Measurements from ENCODE around the gene SCML2.
A peak's percentile ranks its signal among the peaks of the same experiment; 100 is the strongest.
"Not testable (repeated sequence)": the region's sequence is repeated elsewhere in the genome, so short reads cannot be mapped to it uniquely, and the experiment has no call there.

Gene SCML2

DNA sequence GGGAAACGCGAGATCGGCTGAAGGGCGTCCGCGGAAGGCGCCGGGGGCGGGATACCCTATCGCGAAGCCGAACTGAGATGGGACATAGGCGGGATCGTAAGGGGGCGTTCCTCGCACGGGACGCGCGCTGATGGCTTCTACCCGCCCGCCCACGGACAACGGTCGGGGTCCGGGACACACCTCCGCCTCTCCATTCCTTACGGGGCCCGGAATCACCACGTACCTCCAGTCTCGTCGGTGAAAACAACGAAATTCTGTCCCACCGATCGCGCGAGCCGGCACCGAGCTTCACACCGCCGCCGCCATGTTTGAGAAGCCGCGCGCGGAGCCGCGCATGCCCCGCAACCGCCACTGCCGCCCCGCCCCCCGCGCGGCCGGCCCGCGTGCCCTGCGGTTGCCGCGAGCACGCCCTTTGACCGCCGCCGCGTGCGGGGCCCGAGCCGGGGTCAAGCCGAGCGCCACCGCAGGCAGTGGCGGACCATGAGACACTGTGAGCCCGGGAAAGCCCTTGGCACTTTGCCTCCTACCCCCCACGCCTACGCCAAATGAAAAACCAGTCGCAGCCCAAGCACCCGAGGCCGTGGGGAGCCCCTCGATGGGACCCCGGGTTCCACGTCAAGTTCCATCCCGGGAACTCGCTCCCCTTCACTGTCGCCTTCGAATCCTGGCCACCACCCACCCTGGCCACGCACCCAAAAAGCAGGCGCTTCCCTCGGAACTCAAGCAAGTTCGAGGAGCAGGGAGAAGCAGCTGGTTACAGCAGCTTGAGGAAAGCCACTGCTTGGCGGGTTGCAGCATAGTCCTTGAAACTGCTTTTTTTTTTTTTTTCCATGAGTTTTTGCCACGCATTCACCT, at the start of gene SCML2:
Gene SCML2 (minus strand): TSS at position 320 of the 855 bp plus-strand sequence. CDS start 20,617 bp downstream, outside the sequence.
- H3K4me1 ChIP-seq (ENCODE audit: insufficient read depth, insufficient read length) = no peaks in the 10 kb centered on the region
- H3K27me3 ChIP-seq (ENCODE audit: insufficient read depth, insufficient read length) = peaks cover 11% of the 10 kb centered on the region
- DNase-seq (ENCODE audit: low read depth, low spot score) = peak; percentile 6
- peak within 1 kb of the TSS; percentile 69 for H3K4me3 ChIP-seq (ENCODE audit: insufficient read length, low read depth)
- no peaks in the 10 kb centered on the region for H3K9me3 ChIP-seq (ENCODE audit: insufficient read depth, low read length)
- peak; percentile 43 for TF ChIP-seq YY1 (IDR thresholded peaks at IDR 0.05; ENCODE audit: insufficient read depth, insufficient read length)
- TF ChIP-seq ZNF274 (IDR thresholded peaks at IDR 0.05; ENCODE audit: low read depth, low read length) = no peak
- no peak for TF ChIP-seq SUZ12 (IDR thresholded peaks at IDR 0.05; ENCODE audit: extremely low read depth, insufficient read depth, insufficient read length)
- peak within 1 kb of the TSS; percentile 88 for H3K9ac ChIP-seq (ENCODE audit: insufficient read length, low read depth)
- H3K36me3 ChIP-seq (ENCODE audit: insufficient read depth, insufficient read length, low read length) = no peaks in the 10 kb centered on the region

GRCh38 chrX:18401848-18402213, 47.3 kb upstream of the SCML2 start:
- DNase-seq (ENCODE audit: low read depth, low spot score) = no peak
- Histone ChIP-seq H3K4me3 (ENCODE audit: insufficient read length, low read depth) (no peak overlapping the region), H3K4me1 (ENCODE audit: insufficient read depth, insufficient read length) (no peaks in the 10 kb centered on the region), H3K9me3 (ENCODE audit: insufficient read depth, low read length) (no peaks in the 10 kb centered on the region), H3K9ac (ENCODE audit: insufficient read length, low read depth) (no peak overlapping the region), H3K27me3 (ENCODE audit: insufficient read depth, insufficient read length) (no peaks in the 10 kb centered on the region), H3K36me3 (ENCODE audit: insufficient read depth, insufficient read length, low read length) (no peaks in the 10 kb centered on the region)
- TF ChIP-seq YY1 (IDR thresholded peaks at IDR 0.05; ENCODE audit: insufficient read depth, insufficient read length) = no peak
- no peak for TF ChIP-seq ZNF274 (IDR thresholded peaks at IDR 0.05; ENCODE audit: low read depth, low read length)
- TF ChIP-seq SUZ12 (IDR thresholded peaks at IDR 0.05; ENCODE audit: extremely low read depth, insufficient read depth, insufficient read length) = no peak

- Histone ChIP-seq H3K36me3 (ENCODE audit: insufficient read depth, insufficient read length, low read length) (no peaks in the 10 kb centered on the region), H3K27me3 (ENCODE audit: insufficient read depth, insufficient read length) (no peaks in the 10 kb centered on the region), H3K9ac (ENCODE audit: insufficient read length, low read depth) (no peak overlapping the region), H3K9me3 (ENCODE audit: insufficient read depth, low read length) (no peaks in the 10 kb centered on the region), H3K4me3 (ENCODE audit: insufficient read length, low read depth) (no peak overlapping the region), H3K4me1 (ENCODE audit: insufficient read depth, insufficient read length) (peaks cover 2% of the 10 kb centered on the region)
- no peak for TF ChIP-seq ZNF274 (IDR thresholded peaks at IDR 0.05; ENCODE audit: low read depth, low read length)
- no peak for TF ChIP-seq SUZ12 (IDR thresholded peaks at IDR 0.05; ENCODE audit: extremely low read depth, insufficient read depth, insufficient read length)
- TF ChIP-seq YY1 (IDR thresholded peaks at IDR 0.05; ENCODE audit: insufficient read depth, insufficient read length) = no peak
- DNase-seq (ENCODE audit: low read depth, low spot score) = no peak
Observed at GRCh38 chrX:18394477-18394876, 40.0 kb upstream of the SCML2 start.

- no peaks in the 10 kb centered on the region for H3K9me3 ChIP-seq (ENCODE audit: insufficient read depth, low read length)
- H3K36me3 ChIP-seq (ENCODE audit: insufficient read depth, insufficient read length, low read length) = no peaks in the 10 kb centered on the region
- H3K4me1 ChIP-seq (ENCODE audit: insufficient read depth, insufficient read length) = peaks cover 2% of the 10 kb centered on the region
- peak; percentile 40 for DNase-seq (ENCODE audit: low read depth, low spot score)
- no peak overlapping the region for H3K4me3 ChIP-seq (ENCODE audit: insufficient read length, low read depth)
- H3K27me3 ChIP-seq (ENCODE audit: insufficient read depth, insufficient read length) = no peaks in the 10 kb centered on the region
- TF ChIP-seq SUZ12 (IDR thresholded peaks at IDR 0.05; ENCODE audit: extremely low read depth, insufficient read depth, insufficient read length) (no peak), YY1 (IDR thresholded peaks at IDR 0.05; ENCODE audit: insufficient read depth, insufficient read length) (no peak), ZNF274 (IDR thresholded peaks at IDR 0.05; ENCODE audit: low read depth, low read length) (no peak)
- H3K9ac ChIP-seq (ENCODE audit: insufficient read length, low read depth) = no peak overlapping the region
Observed at GRCh38 chrX:18390941-18391538, 36.6 kb upstream of the SCML2 start.

DNA sequence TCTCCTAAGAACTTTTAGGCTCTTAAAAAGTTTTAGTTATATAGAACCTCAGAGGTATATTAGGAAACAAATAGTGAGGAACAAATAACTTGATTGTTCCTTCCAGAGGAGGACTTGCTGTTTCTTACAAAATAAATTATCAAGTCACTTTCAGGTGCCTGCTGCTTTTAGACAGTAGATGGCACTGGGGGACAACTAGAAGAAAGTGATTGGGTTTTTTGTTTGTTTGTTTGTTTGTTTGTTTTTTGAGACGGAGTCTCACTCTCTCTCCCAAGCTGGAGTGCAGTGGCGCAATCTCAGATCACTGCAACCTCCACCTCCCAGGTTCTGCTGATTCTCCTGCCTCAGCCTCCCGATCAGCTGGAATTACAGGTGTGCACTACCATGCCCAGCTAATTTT, 35.5 kb upstream of the SCML2 start:
- no peak overlapping the region for H3K9ac ChIP-seq (ENCODE audit: insufficient read length, low read depth)
- DNase-seq (ENCODE audit: low read depth, low spot score) = no peak
- no peaks in the 10 kb centered on the region for H3K36me3 ChIP-seq (ENCODE audit: insufficient read depth, insufficient read length, low read length)
- peaks cover 2% of the 10 kb centered on the region for H3K4me1 ChIP-seq (ENCODE audit: insufficient read depth, insufficient read length)
- TF ChIP-seq ZNF274 (IDR thresholded peaks at IDR 0.05; ENCODE audit: low read depth, low read length) (no peak), SUZ12 (IDR thresholded peaks at IDR 0.05; ENCODE audit: extremely low read depth, insufficient read depth, insufficient read length) (no peak), YY1 (IDR thresholded peaks at IDR 0.05; ENCODE audit: insufficient read depth, insufficient read length) (no peak)
- no peaks in the 10 kb centered on the region for H3K27me3 ChIP-seq (ENCODE audit: insufficient read depth, insufficient read length)
- H3K4me3 ChIP-seq (ENCODE audit: insufficient read length, low read depth) = no peak overlapping the region
- H3K9me3 ChIP-seq (ENCODE audit: insufficient read depth, low read length) = no peaks in the 10 kb centered on the region

- Histone ChIP-seq H3K27me3 (ENCODE audit: insufficient read depth, insufficient read length) (no peaks in the 10 kb centered on the region), H3K4me1 (ENCODE audit: insufficient read depth, insufficient read length) (no peaks in the 10 kb centered on the region), H3K9ac (ENCODE audit: insufficient read length, low read depth) (no peak overlapping the region), H3K4me3 (ENCODE audit: insufficient read length, low read depth) (no peak overlapping the region), H3K9me3 (ENCODE audit: insufficient read depth, low read length) (no peaks in the 10 kb centered on the region), H3K36me3 (ENCODE audit: insufficient read depth, insufficient read length, low read length) (no peaks in the 10 kb centered on the region)
- DNase-seq (ENCODE audit: low read depth, low spot score) = peak; percentile 25
- TF ChIP-seq SUZ12 (IDR thresholded peaks at IDR 0.05; ENCODE audit: extremely low read depth, insufficient read depth, insufficient read length) = no peak
- TF ChIP-seq ZNF274 (IDR thresholded peaks at IDR 0.05; ENCODE audit: low read depth, low read length) = no peak
- no peak for TF ChIP-seq YY1 (IDR thresholded peaks at IDR 0.05; ENCODE audit: insufficient read depth, insufficient read length)
Observed at GRCh38 chrX:18377796-18378195, 23.3 kb upstream of the SCML2 start.

- H3K4me1 ChIP-seq (ENCODE audit: insufficient read depth, insufficient read length); DNase-seq (ENCODE audit: low read depth, low spot score); H3K9ac ChIP-seq (ENCODE audit: insufficient read length, low read depth); H3K4me3 ChIP-seq (ENCODE audit: insufficient read length, low read depth); H3K36me3 ChIP-seq (ENCODE audit: insufficient read depth, insufficient read length, low read length); H3K27me3 ChIP-seq (ENCODE audit: insufficient read depth, insufficient read length); H3K9me3 ChIP-seq (ENCODE audit: insufficient read depth, low read length): not testable (repeated sequence)
Observed at GRCh38 chrX:18375131-18375805, 20.8 kb upstream of the SCML2 start.

- not testable (repeated sequence) for H3K4me3 ChIP-seq (ENCODE audit: insufficient read length, low read depth); H3K36me3 ChIP-seq (ENCODE audit: insufficient read depth, insufficient read length, low read length); H3K4me1 ChIP-seq (ENCODE audit: insufficient read depth, insufficient read length); H3K27me3 ChIP-seq (ENCODE audit: insufficient read depth, insufficient read length); H3K9ac ChIP-seq (ENCODE audit: insufficient read length, low read depth); H3K9me3 ChIP-seq (ENCODE audit: insufficient read depth, low read length); DNase-seq (ENCODE audit: low read depth, low spot score)
Observed at GRCh38 chrX:18369096-18369495, 14.6 kb upstream of the SCML2 start.
